HepG2 (cell line): ENCODE results near the gene FBP2. TPM values are rescaled to one million over a fixed set of nuclear protein-coding genes. Genes with fewer than 3 reads are reported as not detected.

Experiments
- GATAD2A ChIP-seq: IDR thresholded peaks from 2 replicates; pipeline ENCODE4 v1.6.1; 2016
- HDAC6 ChIP-seq: fragments of 200-600 bp; sonication (generic); IDR thresholded peaks from 2 replicates; pipeline ENCODE4 v1.7.0; 2017; ENCODE audit warnings: mild to moderate bottlenecking, antibody characterized with exemption, low read length, low read depth
- HIVEP1 ChIP-seq: sonication (generic); formaldehyde crosslinking; IDR thresholded peaks from 2 replicates; pipeline ENCODE4 v1.4.0; 2020; ENCODE audit warnings: mild to moderate bottlenecking, missing genetic modification reagents
- HMG20A ChIP-seq: IDR thresholded peaks from 2 replicates; pipeline ENCODE4 v1.6.1; 2016; ENCODE audit warnings: borderline replicate concordance
- PHF21A ChIP-seq: sonication (generic); formaldehyde crosslinking; IDR thresholded peaks from 2 replicates; pipeline ENCODE4 v1.5.0; 2020; ENCODE audit warnings: mild to moderate bottlenecking, missing genetic modification reagents
- PPARG ChIP-seq: conservative IDR thresholded peaks from 2 replicates; pipeline ENCODE4 v1.6.1; 2016; ENCODE audit warnings: missing biosample characterization, missing genetic modification reagents
- STAG1 ChIP-seq: sonication (generic); formaldehyde crosslinking; IDR thresholded peaks from 2 replicates; pipeline ENCODE4 v1.4.0; 2020; ENCODE audit warnings: missing genetic modification reagents
- polyA plus RNA-seq, 8 experiments: library from polyadenylated mRNA; depleted of rRNA in 3 of 8; stranded (reverse) in 7 of 8; unstranded in 1 of 8; fragments of >200 nt; fragmentation: Illumina TruSeq in 4 of 8; extraction: Trizol in 4 of 8; gene quantifications; 2 replicates each; pipeline versions ENCODE4 v1.2.1 to v1.2.3, GENCODE V29; 2011 to 2016; ENCODE audit warnings: low read depth in 4 of 8, missing spikeins in 1 of 8, mixed read lengths in 1 of 8; ENCODE audit not compliant: insufficient read depth in 1 of 8
- total RNA-seq, 5 experiments: library from RNA; depleted of rRNA; stranded (reverse); fragments of >200 nt; fragmentation: Illumina TruSeq; extraction: Trizol; gene quantifications; 2 replicates each; pipeline ENCODE4 v1.2.3, GENCODE V29; 2016; ENCODE audit warnings: low read depth in 1 of 5
- TF ChIP-seq, protein P1 (sequence below): IDR thresholded peaks from 2 replicates; pipeline ENCODE4 v1.4.0; 2020; ENCODE audit warnings: mild to moderate bottlenecking, missing genetic modification reagents
- TF ChIP-seq, protein P2 (sequence below): sonication (generic); formaldehyde crosslinking; conservative IDR thresholded peaks from 2 replicates; pipeline ENCODE4 v1.4.0; 2020; ENCODE audit warnings: mild to moderate bottlenecking, missing genetic modification reagents, moderate library complexity
- TF ChIP-seq, protein P3 (sequence below): sonication (generic); formaldehyde crosslinking; IDR thresholded peaks from 2 replicates; pipeline ENCODE4 v1.4.0; 2020; ENCODE audit warnings: missing genetic modification reagents

Gene FBP2
- total and polyA plus RNA-seq, 2 of the 13 experiments (the other 11 are each of a cell fraction or from before 2014, with no cell fraction given): not detected

DNA sequence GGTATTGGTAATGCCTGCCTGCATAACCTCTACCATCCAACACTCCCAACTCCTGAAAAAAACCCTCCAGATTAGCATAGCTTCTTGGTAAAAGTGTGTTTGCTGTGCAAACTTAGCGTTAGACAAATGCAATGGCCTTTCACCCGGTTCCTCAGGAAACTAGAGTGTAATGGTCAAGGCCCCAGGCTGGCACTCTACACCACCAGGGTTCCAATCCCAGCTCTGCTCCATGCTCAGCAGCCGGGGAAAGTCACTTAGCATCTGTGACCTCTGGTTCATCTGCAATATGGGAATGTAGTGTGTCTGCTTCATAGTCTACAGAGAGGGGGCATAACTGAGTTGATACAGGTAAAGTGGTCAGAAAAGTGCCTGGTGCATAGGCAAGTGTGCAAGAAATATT, 36.7 kb upstream of the FBP2 start (continued):
- TF ChIP-seq, protein P1, sequence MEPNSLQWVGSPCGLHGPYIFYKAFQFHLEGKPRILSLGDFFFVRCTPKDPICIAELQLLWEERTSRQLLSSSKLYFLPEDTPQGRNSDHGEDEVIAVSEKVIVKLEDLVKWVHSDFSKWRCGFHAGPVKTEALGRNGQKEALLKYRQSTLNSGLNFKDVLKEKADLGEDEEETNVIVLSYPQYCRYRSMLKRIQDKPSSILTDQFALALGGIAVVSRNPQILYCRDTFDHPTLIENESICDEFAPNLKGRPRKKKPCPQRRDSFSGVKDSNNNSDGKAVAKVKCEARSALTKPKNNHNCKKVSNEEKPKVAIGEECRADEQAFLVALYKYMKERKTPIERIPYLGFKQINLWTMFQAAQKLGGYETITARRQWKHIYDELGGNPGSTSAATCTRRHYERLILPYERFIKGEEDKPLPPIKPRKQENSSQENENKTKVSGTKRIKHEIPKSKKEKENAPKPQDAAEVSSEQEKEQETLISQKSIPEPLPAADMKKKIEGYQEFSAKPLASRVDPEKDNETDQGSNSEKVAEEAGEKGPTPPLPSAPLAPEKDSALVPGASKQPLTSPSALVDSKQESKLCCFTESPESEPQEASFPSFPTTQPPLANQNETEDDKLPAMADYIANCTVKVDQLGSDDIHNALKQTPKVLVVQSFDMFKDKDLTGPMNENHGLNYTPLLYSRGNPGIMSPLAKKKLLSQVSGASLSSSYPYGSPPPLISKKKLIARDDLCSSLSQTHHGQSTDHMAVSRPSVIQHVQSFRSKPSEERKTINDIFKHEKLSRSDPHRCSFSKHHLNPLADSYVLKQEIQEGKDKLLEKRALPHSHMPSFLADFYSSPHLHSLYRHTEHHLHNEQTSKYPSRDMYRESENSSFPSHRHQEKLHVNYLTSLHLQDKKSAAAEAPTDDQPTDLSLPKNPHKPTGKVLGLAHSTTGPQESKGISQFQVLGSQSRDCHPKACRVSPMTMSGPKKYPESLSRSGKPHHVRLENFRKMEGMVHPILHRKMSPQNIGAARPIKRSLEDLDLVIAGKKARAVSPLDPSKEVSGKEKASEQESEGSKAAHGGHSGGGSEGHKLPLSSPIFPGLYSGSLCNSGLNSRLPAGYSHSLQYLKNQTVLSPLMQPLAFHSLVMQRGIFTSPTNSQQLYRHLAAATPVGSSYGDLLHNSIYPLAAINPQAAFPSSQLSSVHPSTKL (CRISPR knock-in tag): 0 out of 2 replicates have a peak, but pooled peaks have one; percentile 17
- TF ChIP-seq, protein P2, sequence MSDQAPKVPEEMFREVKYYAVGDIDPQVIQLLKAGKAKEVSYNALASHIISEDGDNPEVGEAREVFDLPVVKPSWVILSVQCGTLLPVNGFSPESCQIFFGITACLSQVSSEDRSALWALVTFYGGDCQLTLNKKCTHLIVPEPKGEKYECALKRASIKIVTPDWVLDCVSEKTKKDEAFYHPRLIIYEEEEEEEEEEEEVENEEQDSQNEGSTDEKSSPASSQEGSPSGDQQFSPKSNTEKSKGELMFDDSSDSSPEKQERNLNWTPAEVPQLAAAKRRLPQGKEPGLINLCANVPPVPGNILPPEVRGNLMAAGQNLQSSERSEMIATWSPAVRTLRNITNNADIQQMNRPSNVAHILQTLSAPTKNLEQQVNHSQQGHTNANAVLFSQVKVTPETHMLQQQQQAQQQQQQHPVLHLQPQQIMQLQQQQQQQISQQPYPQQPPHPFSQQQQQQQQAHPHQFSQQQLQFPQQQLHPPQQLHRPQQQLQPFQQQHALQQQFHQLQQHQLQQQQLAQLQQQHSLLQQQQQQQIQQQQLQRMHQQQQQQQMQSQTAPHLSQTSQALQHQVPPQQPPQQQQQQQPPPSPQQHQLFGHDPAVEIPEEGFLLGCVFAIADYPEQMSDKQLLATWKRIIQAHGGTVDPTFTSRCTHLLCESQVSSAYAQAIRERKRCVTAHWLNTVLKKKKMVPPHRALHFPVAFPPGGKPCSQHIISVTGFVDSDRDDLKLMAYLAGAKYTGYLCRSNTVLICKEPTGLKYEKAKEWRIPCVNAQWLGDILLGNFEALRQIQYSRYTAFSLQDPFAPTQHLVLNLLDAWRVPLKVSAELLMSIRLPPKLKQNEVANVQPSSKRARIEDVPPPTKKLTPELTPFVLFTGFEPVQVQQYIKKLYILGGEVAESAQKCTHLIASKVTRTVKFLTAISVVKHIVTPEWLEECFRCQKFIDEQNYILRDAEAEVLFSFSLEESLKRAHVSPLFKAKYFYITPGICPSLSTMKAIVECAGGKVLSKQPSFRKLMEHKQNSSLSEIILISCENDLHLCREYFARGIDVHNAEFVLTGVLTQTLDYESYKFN (CRISPR knock-in tag): peak; percentile 39; the same call in 1 of the 2 replicates
- TF ChIP-seq HDAC6 (no peak), STAG1 (CRISPR knock-in tag) (peak; percentile 27), PPARG (CRISPR knock-in tag) (peak; percentile 94), HMG20A (CRISPR knock-in tag) (0 out of 2 replicates have a peak, but pooled peaks have one; percentile 16), HIVEP1 (CRISPR knock-in tag) (no peak), PHF21A (0 out of 2 replicates have a peak, but pooled peaks have one; percentile 28), GATAD2A (CRISPR knock-in tag) (0 out of 2 replicates have a peak, but pooled peaks have one; percentile 10)
- TF ChIP-seq, protein P3, sequence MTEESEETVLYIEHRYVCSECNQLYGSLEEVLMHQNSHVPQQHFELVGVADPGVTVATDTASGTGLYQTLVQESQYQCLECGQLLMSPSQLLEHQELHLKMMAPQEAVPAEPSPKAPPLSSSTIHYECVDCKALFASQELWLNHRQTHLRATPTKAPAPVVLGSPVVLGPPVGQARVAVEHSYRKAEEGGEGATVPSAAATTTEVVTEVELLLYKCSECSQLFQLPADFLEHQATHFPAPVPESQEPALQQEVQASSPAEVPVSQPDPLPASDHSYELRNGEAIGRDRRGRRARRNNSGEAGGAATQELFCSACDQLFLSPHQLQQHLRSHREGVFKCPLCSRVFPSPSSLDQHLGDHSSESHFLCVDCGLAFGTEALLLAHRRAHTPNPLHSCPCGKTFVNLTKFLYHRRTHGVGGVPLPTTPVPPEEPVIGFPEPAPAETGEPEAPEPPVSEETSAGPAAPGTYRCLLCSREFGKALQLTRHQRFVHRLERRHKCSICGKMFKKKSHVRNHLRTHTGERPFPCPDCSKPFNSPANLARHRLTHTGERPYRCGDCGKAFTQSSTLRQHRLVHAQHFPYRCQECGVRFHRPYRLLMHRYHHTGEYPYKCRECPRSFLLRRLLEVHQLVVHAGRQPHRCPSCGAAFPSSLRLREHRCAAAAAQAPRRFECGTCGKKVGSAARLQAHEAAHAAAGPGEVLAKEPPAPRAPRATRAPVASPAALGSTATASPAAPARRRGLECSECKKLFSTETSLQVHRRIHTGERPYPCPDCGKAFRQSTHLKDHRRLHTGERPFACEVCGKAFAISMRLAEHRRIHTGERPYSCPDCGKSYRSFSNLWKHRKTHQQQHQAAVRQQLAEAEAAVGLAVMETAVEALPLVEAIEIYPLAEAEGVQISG (CRISPR knock-in tag): 0 out of 2 replicates have a peak, but pooled peaks have one; percentile 16
